Nephron (organoid): ENCODE measurements around the gene KLHL40.
"Not testable (repeated sequence)": the region's sequence is repeated elsewhere in the genome, so short reads cannot be mapped to it uniquely, and the experiment has no call there.

Source experiments
- H3K27ac Mint-ChIP-seq, 3 experiments: 2 replicates each; pipeline ENCODE4 v1.8.0; 2020; ENCODE audit warnings: mixed read lengths in 3 of 3, mild to moderate bottlenecking in 2 of 3, moderate library complexity in 1 of 3
- H3K27me3 Mint-ChIP-seq: 2 replicates; pipeline ENCODE4 v1.8.0; 2021; ENCODE audit warnings: low read depth, mild to moderate bottlenecking, moderate library complexity, mixed read lengths
- H3K36me3 Mint-ChIP-seq: 2 replicates; pipeline ENCODE4 v1.8.0; 2020; ENCODE audit warnings: low read depth, mixed read lengths
- H3K4me1 Mint-ChIP-seq: 2 replicates; pipeline ENCODE4 v1.8.0; 2020; ENCODE audit warnings: mixed read lengths
- H3K4me3 Mint-ChIP-seq, 3 experiments: 2 replicates each; pipeline ENCODE4 v1.8.0; 2020; ENCODE audit warnings: mild to moderate bottlenecking in 3 of 3, mixed read lengths in 3 of 3, moderate library complexity in 2 of 3
- H3K9me3 Mint-ChIP-seq: 2 replicates; pipeline ENCODE4 v1.8.0; 2020; ENCODE audit warnings: mixed read lengths
- TF ChIP-seq, protein P1 (sequence below), 3 experiments: fragments of 200-600 bp; sonication (generic); IDR thresholded peaks; one replicate each; pipeline ENCODE4 v1.5.0; 2021; ENCODE audit warnings: antibody characterized with exemption in 3 of 3; ENCODE audit not compliant: unreplicated experiment in 3 of 3

Gene KLHL40

DNA sequence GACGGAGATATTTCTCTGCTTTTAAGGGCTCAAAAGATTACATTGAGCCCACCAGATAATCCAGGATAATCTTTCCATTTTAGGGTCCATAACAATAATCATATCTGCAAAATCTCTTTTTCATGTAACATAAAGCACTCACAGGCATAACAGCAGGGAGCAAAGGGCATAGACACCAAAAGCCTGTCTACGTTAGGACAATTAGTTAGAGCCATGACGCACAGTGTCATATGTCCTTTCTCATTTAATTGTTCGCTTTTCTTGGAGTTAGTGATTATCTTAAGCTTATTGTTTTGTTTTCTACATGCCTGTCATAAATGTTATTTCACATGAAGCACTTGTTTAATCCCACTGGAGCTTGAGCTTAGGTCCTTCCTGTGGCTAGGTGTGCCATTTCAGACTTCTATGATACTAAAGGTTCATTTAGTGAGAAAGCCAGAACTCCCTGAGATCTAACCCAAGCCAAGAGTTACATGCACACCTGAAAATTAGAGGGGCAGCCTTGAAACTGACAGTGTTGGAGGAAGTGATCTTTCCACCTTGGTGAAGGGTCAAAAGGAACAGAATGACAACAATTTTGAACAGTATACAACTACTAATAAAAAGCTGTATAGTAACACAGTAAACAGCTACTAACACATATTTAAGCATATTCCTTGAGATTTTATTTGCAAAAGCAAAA is 29.0 kb downstream of the KLHL40 start:
- peaks cover 8% of the 10 kb centered on the region for H3K27me3 Mint-ChIP-seq
- H3K27ac Mint-ChIP-seq, result no peak overlapping the region
- TF ChIP-seq, protein P1, sequence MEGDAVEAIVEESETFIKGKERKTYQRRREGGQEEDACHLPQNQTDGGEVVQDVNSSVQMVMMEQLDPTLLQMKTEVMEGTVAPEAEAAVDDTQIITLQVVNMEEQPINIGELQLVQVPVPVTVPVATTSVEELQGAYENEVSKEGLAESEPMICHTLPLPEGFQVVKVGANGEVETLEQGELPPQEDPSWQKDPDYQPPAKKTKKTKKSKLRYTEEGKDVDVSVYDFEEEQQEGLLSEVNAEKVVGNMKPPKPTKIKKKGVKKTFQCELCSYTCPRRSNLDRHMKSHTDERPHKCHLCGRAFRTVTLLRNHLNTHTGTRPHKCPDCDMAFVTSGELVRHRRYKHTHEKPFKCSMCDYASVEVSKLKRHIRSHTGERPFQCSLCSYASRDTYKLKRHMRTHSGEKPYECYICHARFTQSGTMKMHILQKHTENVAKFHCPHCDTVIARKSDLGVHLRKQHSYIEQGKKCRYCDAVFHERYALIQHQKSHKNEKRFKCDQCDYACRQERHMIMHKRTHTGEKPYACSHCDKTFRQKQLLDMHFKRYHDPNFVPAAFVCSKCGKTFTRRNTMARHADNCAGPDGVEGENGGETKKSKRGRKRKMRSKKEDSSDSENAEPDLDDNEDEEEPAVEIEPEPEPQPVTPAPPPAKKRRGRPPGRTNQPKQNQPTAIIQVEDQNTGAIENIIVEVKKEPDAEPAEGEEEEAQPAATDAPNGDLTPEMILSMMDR (IDR thresholded peaks at IDR 0.05; ENCODE audit: unreplicated experiment in 3 of 3), result no peak
- no peak overlapping the region for H3K4me3 Mint-ChIP-seq
- H3K9me3 Mint-ChIP-seq, result no peaks in the 10 kb centered on the region
- no peaks in the 10 kb centered on the region for H3K4me1 Mint-ChIP-seq
- no peaks in the 10 kb centered on the region for H3K36me3 Mint-ChIP-seq

- H3K4me1 Mint-ChIP-seq, result no peaks in the 10 kb centered on the region
- no peak overlapping the region for H3K27ac Mint-ChIP-seq
- H3K4me3 Mint-ChIP-seq, result no peak overlapping the region
- H3K9me3 Mint-ChIP-seq, result no peaks in the 10 kb centered on the region
- peaks cover 8% of the 10 kb centered on the region for H3K27me3 Mint-ChIP-seq
- TF ChIP-seq, protein P1 (IDR thresholded peaks at IDR 0.05; ENCODE audit: unreplicated experiment in 3 of 3), result no peak
- H3K36me3 Mint-ChIP-seq, result no peaks in the 10 kb centered on the region
Observed at GRCh38 chr3:42717306-42717705, 32.0 kb downstream of the KLHL40 start.

DNA sequence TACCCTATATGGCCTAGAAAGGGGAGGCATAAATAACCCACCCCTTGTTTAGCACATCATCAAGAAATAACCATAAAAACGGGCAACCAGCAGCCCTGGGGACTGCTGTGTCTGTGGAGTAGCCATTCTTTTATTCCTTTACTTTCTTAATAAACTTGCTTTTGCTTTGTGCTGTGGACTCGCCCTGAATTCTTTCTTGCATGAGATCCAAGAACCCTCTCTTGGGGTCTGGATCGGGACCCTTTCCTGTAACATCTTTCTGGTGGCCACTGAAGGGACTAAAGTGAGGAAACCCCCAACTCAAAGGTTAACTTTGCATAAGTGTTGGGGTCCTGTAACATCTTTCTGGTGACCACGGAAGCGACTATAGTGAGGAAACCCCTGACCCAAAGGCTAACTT is 33.0 kb downstream of the KLHL40 start:
- no peaks in the 10 kb centered on the region for H3K4me1 Mint-ChIP-seq
- H3K9me3 Mint-ChIP-seq, result no peaks in the 10 kb centered on the region
- H3K27me3 Mint-ChIP-seq, result peaks cover 8% of the 10 kb centered on the region
- no peak overlapping the region for H3K27ac Mint-ChIP-seq
- no peaks in the 10 kb centered on the region for H3K36me3 Mint-ChIP-seq
- no peak overlapping the region for H3K4me3 Mint-ChIP-seq
- TF ChIP-seq, protein P1 (IDR thresholded peaks at IDR 0.05; ENCODE audit: unreplicated experiment in 3 of 3), result no peak

- no peaks in the 10 kb centered on the region for H3K36me3 Mint-ChIP-seq
- TF ChIP-seq, protein P1 (IDR thresholded peaks at IDR 0.05; ENCODE audit: unreplicated experiment in 3 of 3), result no peak
- H3K27me3 Mint-ChIP-seq, result peaks cover 6% of the 10 kb centered on the region
- no peak overlapping the region for H3K27ac Mint-ChIP-seq
- H3K4me3 Mint-ChIP-seq, result no peak overlapping the region
- no peaks in the 10 kb centered on the region for H3K9me3 Mint-ChIP-seq
- no peaks in the 10 kb centered on the region for H3K4me1 Mint-ChIP-seq
Observed at GRCh38 chr3:42719002-42719401, 33.7 kb downstream of the KLHL40 start.

DNA sequence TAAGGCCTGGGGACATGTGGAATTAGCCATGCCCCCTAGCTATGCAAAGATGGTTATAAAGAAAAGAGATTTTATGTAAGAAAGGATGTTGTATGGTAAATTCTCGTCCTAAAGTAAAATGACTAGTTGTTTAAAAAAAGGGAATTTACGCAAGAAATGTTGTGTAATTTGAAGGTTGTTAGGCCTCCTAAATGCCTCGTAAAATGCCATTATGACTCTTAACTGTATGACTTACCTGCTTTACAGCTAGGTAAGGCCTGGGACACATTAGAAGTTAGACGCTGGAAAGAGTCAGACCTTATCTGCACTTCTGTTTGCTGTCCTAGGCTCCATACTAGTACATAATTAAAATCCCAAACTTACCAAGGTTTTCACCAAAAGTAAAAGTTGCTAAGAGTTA is 34.8 kb downstream of the KLHL40 start:
- TF ChIP-seq, protein P1 (IDR thresholded peaks at IDR 0.05; ENCODE audit: unreplicated experiment in 3 of 3), result no peak
- H3K27me3 Mint-ChIP-seq, result peaks cover 4% of the 10 kb centered on the region
- no peaks in the 10 kb centered on the region for H3K9me3 Mint-ChIP-seq
- no peak overlapping the region for H3K4me3 Mint-ChIP-seq
- no peaks in the 10 kb centered on the region for H3K4me1 Mint-ChIP-seq
- no peaks in the 10 kb centered on the region for H3K36me3 Mint-ChIP-seq
- no peak overlapping the region for H3K27ac Mint-ChIP-seq

- H3K4me3 Mint-ChIP-seq, result no peak overlapping the region
- no peaks in the 10 kb centered on the region for H3K27me3 Mint-ChIP-seq
- no peaks in the 10 kb centered on the region for H3K4me1 Mint-ChIP-seq
- H3K9me3 Mint-ChIP-seq, result no peaks in the 10 kb centered on the region
- no peaks in the 10 kb centered on the region for H3K36me3 Mint-ChIP-seq
- TF ChIP-seq, protein P1 (IDR thresholded peaks at IDR 0.05; ENCODE audit: unreplicated experiment in 3 of 3), result no peak
- no peak overlapping the region for H3K27ac Mint-ChIP-seq
Observed at GRCh38 chr3:42721690-42722089, 36.4 kb downstream of the KLHL40 start.

- not testable (repeated sequence) for H3K27ac Mint-ChIP-seq, H3K9me3 Mint-ChIP-seq, H3K4me1 Mint-ChIP-seq, H3K27me3 Mint-ChIP-seq, H3K36me3 Mint-ChIP-seq, H3K4me3 Mint-ChIP-seq
Observed at GRCh38 chr3:42722442-42722841, 37.1 kb downstream of the KLHL40 start.
